Stimulated activated CD4-positive, alpha-beta T cell treated with anti-CD3 and anti-CD28 coated beads, Interleukin-4, amount 100 ng/mL, for 48 hours (primary cell): Measurements from ENCODE around the gene CPSF3.

Source experiments
- DNase-seq, 2 donors: peaks; one replicate each; pipeline ENCODE4 v3.0.0-alpha.2; 2020; ENCODE audit warnings: low read depth in 2 of 2

Gene CPSF3

DNA sequence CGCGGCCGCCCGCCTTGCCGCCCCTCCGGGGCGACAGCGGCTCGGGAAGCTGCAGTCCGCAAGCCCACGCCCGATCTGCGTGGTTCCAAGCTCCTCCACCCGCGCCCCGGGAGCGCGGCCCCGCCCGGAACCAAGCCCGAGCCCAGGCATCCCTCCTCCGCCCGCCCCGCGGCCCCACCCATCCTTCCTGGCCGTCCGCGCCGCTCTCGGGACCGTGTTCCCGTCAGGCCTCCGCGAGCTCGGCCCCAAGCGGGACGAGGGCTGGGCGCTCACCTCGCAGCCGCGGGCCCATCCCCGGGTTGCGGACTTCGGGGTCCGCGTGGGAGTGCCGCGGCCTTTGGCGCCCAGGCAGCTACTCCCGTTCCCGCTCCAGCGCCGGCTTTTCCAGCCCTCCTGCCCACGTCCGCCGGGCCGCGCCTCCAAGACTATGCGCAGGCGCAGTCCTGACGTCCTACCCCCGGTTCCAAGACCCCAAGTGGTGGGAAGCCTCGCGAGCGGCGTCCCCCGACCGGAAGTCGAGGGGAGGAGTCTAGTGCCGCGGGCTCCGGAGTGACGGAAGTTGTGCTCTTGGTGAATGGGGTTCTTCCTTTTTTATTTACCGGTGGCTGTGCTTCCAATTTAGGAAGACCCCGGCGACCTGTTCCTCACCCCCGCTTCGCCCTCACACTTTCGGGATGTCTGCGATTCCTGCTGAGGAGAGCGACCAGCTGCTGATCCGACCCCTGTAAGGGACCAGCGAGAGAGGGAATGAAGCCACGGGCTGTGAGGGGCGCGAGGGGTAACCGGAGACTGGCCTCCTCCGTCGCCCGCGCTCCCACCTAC lies at the start of gene CPSF3, which contains the start of gene ITGB1BP1:
TSS of gene CPSF3 (plus strand) at position 555 of the 822 bp plus-strand sequence. CDS start at position 675, 120 bp downstream.
TSS of gene ITGB1BP1 (minus strand) at position 429 of the 822 bp plus-strand sequence. CDS start 4,831 bp downstream, outside the sequence.
- peak; percentile 95 to 97 for DNase-seq

DNA sequence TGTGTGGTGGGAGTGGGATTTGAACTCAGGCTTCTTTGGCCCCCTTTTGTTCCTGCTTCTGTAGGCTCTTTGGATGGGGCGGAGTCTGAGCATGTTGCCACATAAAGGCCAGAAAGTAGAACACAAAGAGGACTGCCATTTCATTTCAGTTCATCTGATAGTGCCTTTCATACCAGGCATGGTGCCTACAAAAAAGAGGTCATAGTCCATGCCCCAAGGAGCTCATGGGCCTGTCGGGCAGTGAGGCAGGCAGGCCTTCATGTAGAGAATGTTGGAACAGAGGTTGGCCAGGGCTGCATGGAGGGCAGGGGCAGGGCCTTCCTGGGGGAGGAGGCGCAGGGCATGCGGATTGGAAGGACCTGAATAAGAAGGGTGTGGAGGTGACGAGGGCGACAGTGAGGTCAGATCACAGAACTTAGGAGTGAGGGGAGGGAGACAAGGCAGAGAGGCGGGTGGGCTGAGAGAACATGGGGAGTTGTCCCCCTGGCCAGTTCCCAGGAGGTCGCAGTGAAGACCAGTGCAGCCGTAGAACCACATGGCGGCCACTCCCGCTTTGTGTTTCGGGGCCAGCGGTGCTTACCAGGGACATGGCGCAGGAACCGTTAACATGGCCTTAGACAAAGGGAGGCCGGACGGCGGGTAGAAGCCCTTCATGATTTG lies 49.3 kb upstream of the CPSF3 start:
- no peak for DNase-seq

DNA sequence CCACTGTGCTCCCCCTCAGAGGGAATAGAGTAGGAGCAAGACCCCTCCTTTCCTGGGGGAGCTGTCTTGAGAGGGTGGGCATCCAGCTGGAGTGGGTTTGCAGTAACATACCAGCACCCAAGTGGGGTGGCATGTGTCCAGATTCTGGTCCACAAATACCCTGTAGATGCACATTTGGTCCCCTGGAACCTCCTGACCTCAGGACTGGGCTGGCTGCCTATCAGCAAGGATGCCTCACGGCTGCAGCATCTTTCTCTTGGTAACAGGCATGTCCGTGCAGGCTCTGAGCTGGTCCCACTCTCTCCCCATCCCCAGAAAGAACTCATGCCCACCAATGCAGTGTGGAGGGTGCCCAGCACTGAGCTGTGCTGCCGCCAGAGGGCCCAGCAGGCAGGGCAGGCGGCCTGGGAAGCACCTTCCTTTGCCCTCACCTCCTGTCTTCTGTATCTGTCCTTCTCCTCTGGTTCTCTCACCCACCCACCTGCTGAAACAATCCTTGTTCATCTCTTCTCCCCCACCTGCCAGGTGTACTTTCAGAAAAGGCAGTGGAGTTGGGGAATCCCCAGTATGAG lies 47.5 kb upstream of the CPSF3 start:
- DNase-seq = no peak

DNA sequence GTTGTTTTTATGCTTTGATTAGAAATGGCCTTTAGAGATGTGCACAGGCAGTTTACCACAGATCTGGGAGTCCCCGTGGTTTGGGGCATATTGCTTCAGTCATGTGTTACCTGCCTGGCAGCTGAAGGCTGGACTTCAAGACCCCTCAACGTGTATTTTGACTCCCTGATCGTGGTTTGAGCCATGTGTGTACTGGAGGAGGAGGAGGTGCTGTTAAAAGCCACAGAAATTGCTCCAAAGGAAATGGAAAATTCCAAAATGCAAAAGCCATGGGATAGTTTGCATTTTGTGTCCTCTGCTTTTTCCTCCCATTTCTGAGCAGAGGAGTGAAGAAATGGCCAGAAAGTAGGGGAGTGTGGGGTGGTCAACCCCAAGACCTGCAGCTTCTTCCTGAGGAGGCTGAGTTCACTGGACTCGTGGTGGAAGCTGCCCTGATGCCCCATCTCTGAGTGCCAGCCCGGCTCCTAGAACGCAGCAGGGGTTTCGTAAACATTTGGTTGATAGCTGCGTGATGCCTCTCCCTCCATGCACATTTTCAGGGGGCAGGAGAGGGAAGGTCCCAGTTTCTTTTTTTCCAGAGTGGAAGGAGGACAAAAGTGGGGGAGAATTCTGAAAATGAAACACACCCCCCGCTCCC lies 45.9 kb upstream of the CPSF3 start:
- no peak for DNase-seq

DNA sequence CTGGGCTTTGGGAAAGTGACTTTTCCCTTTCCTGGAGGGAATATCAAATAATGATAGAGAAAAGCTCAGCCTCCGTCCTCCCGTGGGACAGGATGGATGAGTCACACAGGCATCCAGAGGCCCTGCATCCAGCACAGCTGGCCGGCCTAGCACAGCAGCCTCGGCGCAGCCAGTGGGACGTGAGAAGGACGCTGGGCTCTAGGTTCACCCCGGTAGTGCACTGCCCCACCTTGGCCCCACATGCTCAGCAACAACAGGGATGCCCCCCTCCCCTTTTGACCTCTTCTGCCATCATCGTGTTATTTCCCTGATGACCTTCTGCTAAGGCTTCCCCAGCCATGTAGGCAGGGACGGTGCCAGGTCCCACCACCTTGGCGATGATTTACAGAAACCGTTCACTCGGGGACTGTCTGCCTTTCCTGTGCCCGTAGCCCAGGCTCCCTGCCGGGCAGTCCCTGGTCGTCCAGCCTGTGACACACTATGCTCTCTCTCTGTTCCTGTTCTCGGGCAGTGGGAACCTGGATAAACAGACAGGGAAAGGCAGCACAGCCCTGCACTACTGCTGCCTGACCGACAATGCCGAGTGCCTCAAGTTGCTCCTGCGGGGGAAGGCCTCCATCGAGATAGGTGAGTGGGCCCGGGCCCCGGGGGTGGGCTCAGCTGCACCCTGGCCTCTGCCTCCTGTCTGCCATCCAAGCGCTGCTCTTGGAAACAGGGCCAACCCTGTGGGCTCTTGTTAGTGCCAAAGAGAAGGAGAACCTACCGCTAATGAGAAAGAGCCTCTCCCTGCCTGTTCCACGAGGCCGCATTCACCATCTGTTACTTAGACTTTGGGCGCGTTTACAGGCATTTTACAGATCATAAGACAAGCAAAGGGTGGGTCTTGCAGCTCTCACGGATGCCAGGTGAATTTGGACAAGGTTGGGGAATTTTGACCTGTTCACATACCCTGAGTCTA lies 44.7 kb upstream of the CPSF3 start:
- DNase-seq = no peak

DNA sequence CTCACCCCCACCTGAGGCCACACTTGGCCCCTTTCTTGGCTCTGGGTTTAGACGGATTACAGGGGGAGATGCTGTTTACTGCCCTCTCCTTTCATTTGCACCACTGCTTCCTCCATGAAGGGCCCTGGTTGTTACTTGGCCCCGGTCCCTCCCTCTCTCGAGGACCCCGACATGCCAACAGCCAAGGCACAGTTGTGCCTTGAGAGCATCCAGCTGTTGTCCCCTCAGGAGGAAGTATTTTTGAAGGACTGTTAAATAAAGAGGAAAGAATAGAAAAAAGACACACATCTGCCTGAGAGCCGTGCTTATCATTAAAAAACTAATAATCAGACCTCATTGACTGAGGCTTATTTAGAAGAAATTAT lies 44.1 kb upstream of the CPSF3 start:
- DNase-seq = no peak

DNA sequence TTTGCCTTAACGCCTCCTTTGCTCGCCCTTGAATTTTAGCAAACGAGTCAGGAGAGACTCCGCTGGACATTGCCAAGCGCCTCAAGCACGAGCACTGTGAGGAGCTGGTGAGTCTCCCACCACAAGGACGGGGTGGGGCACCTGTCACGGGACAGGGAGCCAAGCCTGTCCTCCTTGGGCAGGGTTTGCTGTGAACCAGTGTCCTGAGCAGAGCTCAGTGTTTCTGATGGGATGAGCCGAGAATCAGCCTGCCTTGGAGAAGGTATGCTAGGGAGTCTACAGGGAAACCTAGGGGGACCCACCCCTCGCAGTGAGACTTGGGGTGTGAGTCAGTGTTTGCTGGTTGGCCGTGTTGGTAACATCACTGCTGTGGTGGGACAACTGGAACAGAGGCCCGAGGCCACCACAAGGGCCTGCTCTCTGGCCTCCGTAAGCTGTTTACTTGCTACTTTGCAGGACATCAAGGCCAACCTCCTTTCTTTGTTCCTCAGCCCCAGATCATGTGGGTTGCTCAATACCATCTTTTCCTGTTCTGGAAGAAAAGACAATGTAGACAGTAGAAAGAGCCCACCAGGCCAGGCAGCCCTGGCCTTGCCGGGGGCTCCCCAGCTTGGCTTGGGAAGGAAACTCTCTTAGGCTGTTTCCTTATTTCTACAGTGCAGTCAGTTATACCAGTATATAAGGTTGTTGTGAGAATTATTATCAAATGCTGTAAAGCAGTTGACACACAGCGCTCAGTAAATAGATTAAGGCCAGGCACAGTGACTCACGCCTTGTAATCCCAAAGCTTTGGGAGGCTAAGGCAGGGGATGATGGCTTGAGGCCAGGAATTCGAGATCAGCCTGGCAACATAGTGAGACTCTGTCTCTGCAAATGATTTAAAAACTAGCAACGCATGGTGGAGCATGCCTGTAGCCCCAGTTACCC lies 42.5 kb upstream of the CPSF3 start:
- DNase-seq = no peak

DNA sequence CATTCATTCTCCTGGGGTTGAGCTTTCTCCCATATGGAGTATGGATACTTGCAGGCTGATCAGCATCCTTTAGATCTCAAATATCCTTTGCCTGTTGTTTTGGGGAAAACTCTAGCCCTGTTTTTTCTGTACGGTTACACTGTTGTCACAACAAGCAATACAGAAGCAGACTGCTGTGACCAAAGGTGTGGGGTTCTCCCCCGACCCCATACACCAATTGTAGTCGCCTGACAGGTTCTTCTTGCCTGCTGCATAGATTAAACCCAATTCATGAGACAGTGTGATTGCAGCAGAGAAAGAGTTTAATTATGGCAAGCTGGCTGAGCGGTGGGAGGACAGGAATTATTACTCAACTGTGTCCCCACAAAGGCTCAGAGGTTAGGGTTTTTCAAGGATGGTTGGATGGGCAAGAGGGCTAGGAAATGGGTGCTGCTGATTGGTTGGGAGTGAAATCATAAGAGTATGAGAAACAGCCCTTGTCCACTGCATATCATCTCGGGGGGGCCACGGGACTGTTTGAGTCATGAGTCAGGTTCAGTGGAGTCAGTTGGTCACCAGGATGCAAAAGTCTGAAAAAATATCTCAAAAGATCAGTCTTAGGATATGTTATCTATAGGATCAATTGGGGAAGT lies 40.7 kb upstream of the CPSF3 start:
- no peak for DNase-seq

DNA sequence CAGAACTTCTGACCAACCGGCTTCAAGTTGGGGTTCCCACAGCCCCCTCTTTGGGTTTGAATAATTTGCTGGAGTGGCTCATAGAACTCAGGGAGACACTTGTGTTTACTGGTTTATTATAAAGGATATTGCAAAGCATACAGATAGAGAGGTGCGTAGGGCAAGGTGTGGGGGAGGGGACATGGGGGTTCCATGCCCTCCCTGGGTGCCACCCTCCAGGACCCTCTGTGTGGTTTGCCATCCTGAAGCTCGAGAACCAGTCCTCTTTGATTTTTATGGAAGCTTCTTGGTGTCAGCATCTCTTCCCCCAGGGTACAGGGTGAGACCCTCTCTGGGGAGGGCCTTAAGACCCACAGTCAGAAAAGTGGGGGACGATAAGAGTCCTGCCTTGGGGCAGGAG lies 38.9 kb upstream of the CPSF3 start:
- DNase-seq = no peak

DNA sequence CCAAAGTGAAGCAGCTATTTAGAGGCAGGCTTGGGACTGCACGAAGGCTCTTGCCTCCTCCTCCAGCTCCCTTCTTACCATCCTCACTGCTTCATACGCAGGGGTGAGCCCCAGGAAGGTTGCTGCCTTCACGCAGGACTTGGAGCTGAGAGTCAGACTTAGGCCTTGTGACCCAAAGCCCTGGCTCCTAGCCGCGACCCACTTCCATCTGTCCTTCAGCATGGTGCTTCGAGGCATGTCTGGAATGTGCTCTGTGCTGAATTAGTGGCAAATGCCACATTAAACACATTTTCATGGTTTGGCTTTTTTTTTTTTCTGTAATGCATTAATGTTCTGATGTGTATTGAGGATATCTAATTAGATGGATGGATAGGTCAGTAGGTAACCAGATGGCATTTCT lies 37.6 kb upstream of the CPSF3 start:
- no peak for DNase-seq

DNA sequence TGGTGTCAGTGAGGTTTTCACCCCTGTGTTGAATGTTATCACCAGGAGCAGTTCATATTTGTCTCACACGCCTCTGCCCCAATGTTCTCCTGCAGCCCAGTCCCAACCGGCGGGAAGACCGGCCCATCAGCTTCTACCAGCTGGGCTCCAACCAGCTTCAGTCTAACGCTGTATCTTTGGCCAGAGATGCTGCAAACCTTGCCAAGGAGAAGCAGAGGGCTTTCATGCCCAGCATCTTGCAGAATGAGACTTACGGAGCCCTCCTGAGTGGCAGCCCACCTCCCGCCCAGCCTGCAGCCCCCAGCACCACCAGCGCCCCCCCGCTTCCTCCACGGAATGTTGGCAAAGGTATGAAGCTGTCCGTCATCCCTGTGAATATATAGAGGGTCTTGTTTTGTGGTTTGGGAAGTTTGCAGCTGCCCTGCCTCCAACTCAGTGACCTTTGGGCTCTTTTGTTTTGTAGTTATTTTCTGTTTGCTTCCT lies 35.2 kb upstream of the CPSF3 start:
- DNase-seq = no peak

DNA sequence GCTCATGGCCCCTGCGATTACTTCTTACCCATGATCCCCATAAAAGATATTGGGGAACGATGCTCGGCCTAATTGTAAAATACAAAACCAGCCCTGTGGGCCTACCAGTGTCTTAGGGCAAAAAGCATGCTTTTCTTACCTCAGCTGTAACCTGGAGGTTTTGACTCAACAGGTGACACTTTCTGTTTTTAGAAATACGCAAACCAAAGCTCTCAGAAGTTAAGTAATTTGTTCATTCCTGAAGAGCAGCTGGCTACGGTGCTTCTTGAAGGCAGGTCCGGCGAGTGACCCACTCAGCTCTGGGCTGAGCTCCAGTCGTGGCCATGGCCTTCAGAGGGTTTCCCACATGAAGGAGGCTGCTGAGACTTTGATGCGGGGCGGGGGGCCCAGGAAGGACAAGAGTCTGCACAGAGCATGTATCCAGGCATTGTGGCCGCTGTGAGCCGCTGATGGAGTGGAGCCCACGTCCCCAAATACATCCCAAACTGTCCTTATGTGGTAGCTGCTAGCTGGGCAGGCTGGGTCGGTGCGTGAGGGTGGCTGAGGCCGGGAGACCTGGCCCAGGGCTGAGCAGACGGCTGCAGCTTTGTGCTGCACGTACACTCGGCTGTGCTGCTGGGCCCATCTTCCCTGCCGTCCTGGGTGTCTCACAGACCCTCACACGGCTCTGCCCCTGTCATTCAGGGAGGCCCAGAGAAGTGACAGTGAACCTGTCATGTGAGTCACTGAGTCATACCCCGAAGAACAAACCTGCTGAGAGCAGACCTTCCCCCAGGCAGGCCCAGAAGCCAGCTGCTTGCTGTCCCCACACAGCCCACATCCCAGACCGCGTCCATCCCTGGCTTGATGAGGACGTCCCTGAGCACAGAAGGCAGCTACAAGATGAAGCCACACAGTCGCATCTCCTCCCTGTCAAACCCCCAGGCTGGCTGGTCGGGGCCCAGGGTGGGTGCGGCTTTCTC lies 34.2 kb upstream of the CPSF3 start:
- no peak for DNase-seq

DNA sequence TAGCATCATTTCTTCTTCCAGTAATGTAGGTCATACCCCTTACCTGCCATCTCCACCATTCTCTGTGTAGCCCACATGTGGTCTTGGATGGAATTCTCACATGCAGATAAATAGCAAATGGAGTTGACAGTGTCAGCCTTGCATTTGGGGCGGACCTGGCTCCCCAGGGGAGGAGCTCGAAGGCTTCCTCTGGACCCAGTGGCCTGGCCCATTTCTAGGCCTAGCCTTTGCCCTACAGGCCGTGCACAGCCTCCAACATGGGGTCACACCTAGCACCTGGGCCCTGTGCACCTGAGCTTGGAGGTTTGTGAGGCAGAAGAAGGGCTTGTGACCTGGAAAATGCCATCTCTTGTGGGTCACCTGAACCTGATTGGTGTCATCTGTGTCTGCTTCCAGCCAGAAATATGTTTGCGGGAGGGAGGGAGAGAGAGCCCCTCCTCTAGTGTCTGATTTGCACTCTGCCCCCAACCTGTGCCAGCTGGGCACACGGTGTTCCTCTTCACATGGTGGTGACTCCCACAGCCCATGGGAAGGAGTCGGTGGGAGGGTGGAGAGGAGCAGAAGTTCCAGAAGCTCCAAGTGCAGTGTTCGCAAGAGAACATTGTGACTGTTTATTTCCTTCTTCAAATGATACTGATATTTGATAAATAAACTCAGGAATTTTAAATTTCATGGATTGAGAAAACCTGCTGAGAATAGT lies 33.2 kb upstream of the CPSF3 start:
- no peak for DNase-seq

DNA sequence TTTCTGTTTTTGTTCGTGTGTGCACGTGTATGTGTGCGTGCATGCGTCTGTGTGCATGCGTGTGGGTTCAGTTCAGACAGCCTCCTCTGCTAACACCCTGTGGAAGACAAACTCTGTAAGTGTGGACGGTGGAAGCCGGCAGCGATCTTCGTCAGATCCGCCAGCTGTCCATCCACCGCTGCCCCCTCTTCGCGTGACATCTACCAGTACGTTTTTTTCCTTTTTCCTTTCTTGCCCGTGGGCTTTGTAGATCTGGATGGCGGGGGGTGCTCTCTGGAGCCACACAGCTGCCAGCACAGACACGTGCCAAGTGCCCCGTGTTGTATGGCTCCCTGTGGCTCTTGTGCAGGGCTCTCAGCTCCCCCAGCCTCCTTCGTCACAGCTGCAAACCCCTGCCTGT lies 32.5 kb upstream of the CPSF3 start:
- DNase-seq = no peak

DNA sequence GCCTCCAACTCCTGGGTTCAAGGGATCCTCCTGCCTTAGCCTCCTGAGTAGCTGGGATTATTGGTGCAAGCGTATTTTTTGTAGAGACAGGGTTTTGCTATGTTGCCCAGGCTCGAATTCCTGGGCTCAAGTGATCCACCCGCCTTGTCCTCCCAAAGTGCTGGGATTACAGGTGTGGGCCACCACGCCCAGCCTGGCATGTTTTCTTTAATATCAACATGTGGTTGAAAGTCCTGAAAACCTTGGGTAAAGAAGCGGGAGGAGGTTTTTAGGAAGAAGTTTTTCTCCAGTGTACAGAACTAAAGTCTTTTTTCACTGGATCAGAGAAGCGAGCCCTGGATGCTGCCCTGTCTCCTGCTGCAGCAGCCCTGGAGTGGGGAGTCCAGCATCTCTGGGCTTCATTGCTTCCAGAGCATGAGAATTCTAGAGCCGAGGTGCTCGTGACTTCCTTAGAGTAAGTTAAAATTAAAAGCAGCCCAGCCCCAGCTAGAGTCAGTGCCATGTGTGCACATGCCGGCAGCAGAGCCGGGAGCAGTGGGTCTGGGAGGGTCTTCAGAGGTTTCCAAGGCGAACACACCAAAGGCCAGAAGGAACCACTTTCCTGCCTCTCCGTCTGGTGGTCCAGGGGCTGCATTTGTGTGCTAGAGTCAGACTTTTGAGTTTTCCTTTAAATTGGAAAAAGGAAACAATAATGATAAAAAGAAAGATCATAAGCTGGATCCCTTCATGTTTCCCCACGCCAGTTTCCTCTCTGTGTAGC lies 31.3 kb upstream of the CPSF3 start:
- no peak for DNase-seq

DNA sequence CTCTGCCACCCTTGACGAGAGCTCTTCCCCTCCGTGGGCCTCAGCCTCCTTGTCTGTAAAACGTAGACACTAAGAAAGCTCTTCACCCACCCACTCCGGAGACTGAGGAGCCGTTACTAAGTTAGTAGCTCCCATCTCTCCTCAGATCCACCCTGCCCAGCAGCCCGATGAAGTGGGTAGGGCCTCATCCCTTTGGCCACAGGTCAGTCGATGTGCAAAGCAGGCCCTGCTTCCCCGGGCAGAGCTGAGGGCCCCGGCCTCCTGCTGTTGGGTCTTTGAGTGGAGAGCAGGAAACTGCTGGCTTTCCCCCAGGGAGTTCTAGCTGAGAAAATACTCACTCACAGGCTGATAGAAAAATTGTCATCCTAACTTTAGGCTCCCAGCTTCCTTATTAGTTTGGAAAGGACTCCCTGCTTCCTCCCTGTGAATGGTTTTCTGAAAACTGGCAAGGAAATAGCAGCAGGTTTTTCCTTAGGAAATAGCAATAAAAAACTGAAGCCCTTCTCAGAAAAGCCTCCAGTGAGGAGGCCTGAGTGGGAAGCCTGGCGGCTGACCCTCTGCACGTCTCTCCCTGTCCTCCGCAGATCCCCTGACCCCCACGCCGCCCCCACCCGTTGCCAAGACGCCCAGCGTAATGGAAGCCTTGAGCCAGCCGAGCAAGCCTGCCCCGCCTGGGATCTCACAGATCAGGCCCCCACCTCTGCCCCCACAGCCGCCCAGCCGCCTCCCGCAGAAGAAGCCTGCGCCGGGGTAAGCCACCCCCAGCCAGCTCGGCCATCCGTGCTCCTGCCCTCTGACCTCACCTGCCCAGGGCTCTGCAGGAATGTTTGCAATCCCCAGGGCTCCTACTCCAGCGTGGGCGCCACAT lies 30.3 kb upstream of the CPSF3 start:
- DNase-seq = no peak
